Memory B cell (primary cell): ENCODE data around the gene WDR37.
"Not testable (repeated sequence)": the region's sequence is repeated elsewhere in the genome, so short reads cannot be mapped to it uniquely, and the experiment has no call there.

Source experiments
- ATAC-seq: fragments of 150-1000 bp; cut with Tn5 transposase; 2 replicates; pipeline ENCODE4 v1.10.0; 2021; ENCODE audit warnings: low read depth, mild to moderate bottlenecking, moderate library complexity
- DNase-seq, 2 donors: peaks; one replicate each; pipeline ENCODE4 v3.0.0; 2022; ENCODE audit warnings: low spot score in 2 of 2
- H3K27ac Mint-ChIP-seq: one replicate; pipeline ENCODE4 v1.8.0; 2022; ENCODE audit warnings: mild to moderate bottlenecking, moderate library complexity, mixed read lengths
- H3K27me3 Mint-ChIP-seq: one replicate; pipeline ENCODE4 v1.8.0; 2022; ENCODE audit warnings: mixed read lengths
- H3K36me3 Mint-ChIP-seq: one replicate; pipeline ENCODE4 v1.8.0; 2022; ENCODE audit warnings: mild to moderate bottlenecking, mixed read lengths
- H3K4me1 Mint-ChIP-seq: one replicate; pipeline ENCODE4 v1.8.0; 2022; ENCODE audit warnings: mixed read lengths
- H3K4me3 Mint-ChIP-seq: one replicate; pipeline ENCODE4 v1.8.0; 2022; ENCODE audit warnings: mild to moderate bottlenecking, moderate library complexity, mixed read lengths
- H3K9me3 Mint-ChIP-seq: one replicate; pipeline ENCODE4 v1.8.0; 2022; ENCODE audit warnings: mixed read lengths

Gene WDR37

GRCh38 chr10:1056326-1057105 is at the start of gene WDR37:
Gene WDR37 (plus strand): TSS chr10:1056385. CDS start chr10:1072156, 15,771 bp downstream.
- Mint-ChIP-seq H3K4me3 (peak within 1 kb of the TSS; percentile 98), H3K9me3 (no peaks in the 10 kb centered on the region), H3K36me3 (peaks cover 11% of the 10 kb centered on the region), H3K27ac (peak within 1 kb of the TSS; percentile 89), H3K27me3 (no peaks in the 10 kb centered on the region), H3K4me1 (peaks cover 41% of the 10 kb centered on the region)
- DNase-seq (peak; percentile 82 to 94), ATAC-seq (peak; percentile 94)

GRCh38 chr10:1006573-1006972 is 49.6 kb upstream of the WDR37 start:
- H3K4me1 Mint-ChIP-seq = peaks cover 2% of the 10 kb centered on the region
- H3K9me3 Mint-ChIP-seq = peaks cover 6% of the 10 kb centered on the region
- DNase-seq (no peak), ATAC-seq (no peak)
- no peaks in the 10 kb centered on the region for H3K27me3 Mint-ChIP-seq
- peaks cover 62% of the 10 kb centered on the region for H3K36me3 Mint-ChIP-seq
- no peak overlapping the region for H3K4me3 Mint-ChIP-seq
- H3K27ac Mint-ChIP-seq = no peak overlapping the region

GRCh38 chr10:1007583-1007982 is 48.6 kb upstream of the WDR37 start:
- peaks cover 2% of the 10 kb centered on the region for H3K4me1 Mint-ChIP-seq
- H3K27me3 Mint-ChIP-seq = no peaks in the 10 kb centered on the region
- H3K27ac Mint-ChIP-seq = no peak overlapping the region
- peaks cover 63% of the 10 kb centered on the region for H3K36me3 Mint-ChIP-seq
- no peak for DNase-seq
- no peak overlapping the region for H3K4me3 Mint-ChIP-seq
- ATAC-seq = no peak
- peaks cover 3% of the 10 kb centered on the region for H3K9me3 Mint-ChIP-seq

GRCh38 chr10:1009071-1009494 is 47.1 kb upstream of the WDR37 start:
- no peaks in the 10 kb centered on the region for H3K27me3 Mint-ChIP-seq
- no peak overlapping the region for H3K4me3 Mint-ChIP-seq
- DNase-seq (no peak), ATAC-seq (no peak)
- peak overlapping the region; percentile 28 for H3K27ac Mint-ChIP-seq
- peaks cover 2% of the 10 kb centered on the region for H3K4me1 Mint-ChIP-seq
- peaks cover 54% of the 10 kb centered on the region for H3K36me3 Mint-ChIP-seq
- H3K9me3 Mint-ChIP-seq = no peaks in the 10 kb centered on the region

GRCh38 chr10:1009947-1010346 is 46.2 kb upstream of the WDR37 start:
- H3K27ac Mint-ChIP-seq = not testable (repeated sequence)

GRCh38 chr10:1010703-1011102 is 45.5 kb upstream of the WDR37 start:
- no peak overlapping the region for H3K4me3 Mint-ChIP-seq

More at GRCh38 chr10:1009947-1010346, 46.2 kb upstream of the WDR37 start:
- H3K9me3 Mint-ChIP-seq, H3K4me1 Mint-ChIP-seq, H3K27me3 Mint-ChIP-seq, ATAC-seq, DNase-seq, H3K4me3 Mint-ChIP-seq: not testable (repeated sequence)
- peaks cover 57% of the 10 kb centered on the region for H3K36me3 Mint-ChIP-seq

GRCh38 chr10:1011696-1012095 is 44.5 kb upstream of the WDR37 start:
- peak overlapping the region; percentile 35 for H3K27ac Mint-ChIP-seq
- ATAC-seq (no peak), DNase-seq (no peak)
- H3K27me3 Mint-ChIP-seq = no peaks in the 10 kb centered on the region
- H3K36me3 Mint-ChIP-seq = peaks cover 53% of the 10 kb centered on the region
- peaks cover 2% of the 10 kb centered on the region for H3K4me1 Mint-ChIP-seq
- no peak overlapping the region for H3K4me3 Mint-ChIP-seq
- no peaks in the 10 kb centered on the region for H3K9me3 Mint-ChIP-seq

More at GRCh38 chr10:1010703-1011102, 45.5 kb upstream of the WDR37 start:
- DNase-seq = no peak
- Mint-ChIP-seq H3K27ac (peak overlapping the region; percentile 15), H3K4me1 (peaks cover 2% of the 10 kb centered on the region), H3K36me3 (peaks cover 54% of the 10 kb centered on the region), H3K27me3 (no peaks in the 10 kb centered on the region), H3K9me3 (no peaks in the 10 kb centered on the region)
- ATAC-seq = no peak

- H3K27me3 Mint-ChIP-seq = no peaks in the 10 kb centered on the region
- no peak for ATAC-seq
- peaks cover 46% of the 10 kb centered on the region for H3K36me3 Mint-ChIP-seq
- no peaks in the 10 kb centered on the region for H3K4me1 Mint-ChIP-seq
- no peaks in the 10 kb centered on the region for H3K9me3 Mint-ChIP-seq
- no peak for DNase-seq
- H3K4me3 Mint-ChIP-seq = no peak overlapping the region
- H3K27ac Mint-ChIP-seq = no peak overlapping the region
These were observed 40.5 kb upstream of the WDR37 start for GRCh38 chr10:1015688-1016087.

GRCh38 chr10:1019362-1019761 is 36.8 kb upstream of the WDR37 start:
- H3K4me3 Mint-ChIP-seq = no peak overlapping the region
- no peak for DNase-seq
- no peaks in the 10 kb centered on the region for H3K27me3 Mint-ChIP-seq
- no peak overlapping the region for H3K27ac Mint-ChIP-seq
- H3K4me1 Mint-ChIP-seq = no peaks in the 10 kb centered on the region
- ATAC-seq = no peak
- H3K36me3 Mint-ChIP-seq = peaks cover 20% of the 10 kb centered on the region
- no peaks in the 10 kb centered on the region for H3K9me3 Mint-ChIP-seq

GRCh38 chr10:1020460-1020859 is 35.7 kb upstream of the WDR37 start:
- Mint-ChIP-seq H3K27me3 (no peaks in the 10 kb centered on the region), H3K36me3 (peaks cover 19% of the 10 kb centered on the region), H3K4me3 (no peak overlapping the region), H3K27ac (no peak overlapping the region), H3K9me3 (no peaks in the 10 kb centered on the region), H3K4me1 (no peaks in the 10 kb centered on the region)
- ATAC-seq (no peak), DNase-seq (no peak)

GRCh38 chr10:1020958-1021357 is 35.2 kb upstream of the WDR37 start:
- DNase-seq (no peak), ATAC-seq (no peak)
- Mint-ChIP-seq H3K4me3 (no peak overlapping the region), H3K36me3 (peaks cover 16% of the 10 kb centered on the region), H3K27me3 (no peaks in the 10 kb centered on the region), H3K27ac (no peak overlapping the region), H3K4me1 (no peaks in the 10 kb centered on the region), H3K9me3 (no peaks in the 10 kb centered on the region)

GRCh38 chr10:1022413-1022812 is 33.8 kb upstream of the WDR37 start:
- ATAC-seq (no peak), DNase-seq (no peak)
- Mint-ChIP-seq H3K4me1 (no peaks in the 10 kb centered on the region), H3K27me3 (no peaks in the 10 kb centered on the region), H3K27ac (no peak overlapping the region), H3K36me3 (peaks cover 8% of the 10 kb centered on the region), H3K4me3 (no peak overlapping the region), H3K9me3 (no peaks in the 10 kb centered on the region)

GRCh38 chr10:1024103-1024502 is 32.1 kb upstream of the WDR37 start:
- Mint-ChIP-seq H3K27me3 (no peaks in the 10 kb centered on the region), H3K9me3 (no peaks in the 10 kb centered on the region), H3K36me3 (peaks cover 4% of the 10 kb centered on the region), H3K27ac (no peak overlapping the region), H3K4me3 (no peak overlapping the region), H3K4me1 (no peaks in the 10 kb centered on the region)
- no peak for DNase-seq
- no peak for ATAC-seq

- H3K9me3 Mint-ChIP-seq = no peaks in the 10 kb centered on the region
- no peak for DNase-seq
- H3K27ac Mint-ChIP-seq = no peak within 1 kb of the TSS
- H3K4me3 Mint-ChIP-seq = no peak within 1 kb of the TSS
- H3K36me3 Mint-ChIP-seq = peaks cover 2% of the 10 kb centered on the region
- H3K27me3 Mint-ChIP-seq = no peaks in the 10 kb centered on the region
- no peak for ATAC-seq
- H3K4me1 Mint-ChIP-seq = no peaks in the 10 kb centered on the region
These were observed 30.5 kb upstream of the WDR37 start, which contains the start of gene IDI2 for GRCh38 chr10:1025683-1026082. Gene IDI2 (minus strand): TSS chr10:1025859. CDS start chr10:1024723, 1,136 bp downstream.

GRCh38 chr10:1026578-1026977 is 29.6 kb upstream of the WDR37 start:
- no peak for ATAC-seq
- Mint-ChIP-seq H3K36me3 (peaks cover 2% of the 10 kb centered on the region), H3K4me1 (no peaks in the 10 kb centered on the region), H3K4me3 (no peak overlapping the region), H3K27ac (no peak overlapping the region), H3K9me3 (no peaks in the 10 kb centered on the region), H3K27me3 (no peaks in the 10 kb centered on the region)
- no peak for DNase-seq
